ENCODE results near the gene NFYB.

The NFYB gene

GRCh38 chr12:104155711-104156555, 17.9 kb upstream of the NFYB start:
- DNase-seq (ENCODE audit: low spot score) = no peak

GRCh38 chr12:104154806-104155205, 16.8 kb upstream of the NFYB start:
- no peak for DNase-seq (ENCODE audit: low spot score)

- DNase-seq (ENCODE audit: low spot score) = no peak
Observed at GRCh38 chr12:104154286-104154685, 16.3 kb upstream of the NFYB start.

- no peak for DNase-seq (ENCODE audit: low spot score)
Observed at GRCh38 chr12:104152685-104153241, 14.8 kb upstream of the NFYB start.

GRCh38 chr12:104150416-104150815, 12.4 kb upstream of the NFYB start:
- no peak for DNase-seq (ENCODE audit: low spot score)

- DNase-seq (ENCODE audit: low spot score) = no peak
Observed at GRCh38 chr12:104147346-104147745, 9.3 kb upstream of the NFYB start.

- DNase-seq (ENCODE audit: low spot score) = no peak
Observed at GRCh38 chr12:104143918-104144317, 5.9 kb upstream of the NFYB start.

- DNase-seq (ENCODE audit: low spot score) = no peak
Observed at GRCh38 chr12:104143002-104143401, 5.0 kb upstream of the NFYB start.

GRCh38 chr12:104142543-104142942, 4.5 kb upstream of the NFYB start:
- no peak for DNase-seq (ENCODE audit: low spot score)

GRCh38 chr12:104138797-104139152, 765 bp upstream of the NFYB start:
- peak; percentile 23 for DNase-seq (ENCODE audit: low spot score)

- DNase-seq (ENCODE audit: low spot score) = peak; percentile 44
Observed at GRCh38 chr12:104137001-104137901, 759 bp downstream of the NFYB start.

GRCh38 chr12:104136577-104136976, 1.4 kb downstream of the NFYB start:
- DNase-seq (ENCODE audit: low spot score) = no peak

GRCh38 chr12:104134882-104135281, 3.1 kb downstream of the NFYB start:
- DNase-seq (ENCODE audit: low spot score) = no peak

- peak; percentile 18 for DNase-seq (ENCODE audit: low spot score)
Observed at GRCh38 chr12:104133866-104134265, 4.1 kb downstream of the NFYB start.

- no peak for DNase-seq (ENCODE audit: low spot score)
Observed at GRCh38 chr12:104133321-104133720, 4.7 kb downstream of the NFYB start.

- no peak for DNase-seq (ENCODE audit: low spot score)
Observed at GRCh38 chr12:104132351-104132956, 5.6 kb downstream of the NFYB start.

GRCh38 chr12:104131609-104132008, 6.4 kb downstream of the NFYB start:
- DNase-seq (ENCODE audit: low spot score) = no peak

GRCh38 chr12:104130760-104131159, 7.2 kb downstream of the NFYB start:
- DNase-seq (ENCODE audit: low spot score) = no peak

GRCh38 chr12:104126548-104126947, 11.5 kb downstream of the NFYB start:
- no peak for DNase-seq (ENCODE audit: low spot score)

GRCh38 chr12:104122298-104122697, 15.7 kb downstream of the NFYB start:
- no peak for DNase-seq (ENCODE audit: low spot score)

GRCh38 chr12:104121001-104121400, 17.0 kb downstream of the NFYB start:
- peak; percentile 65 for DNase-seq (ENCODE audit: low spot score)

GRCh38 chr12:104115587-104115975, 22.4 kb downstream of the NFYB start:
- no peak for DNase-seq (ENCODE audit: low spot score)

Data from AG08395 (cell line).